HG03097 (cell line): ENCODE measurements around the gene ZSCAN2.
A peak's percentile ranks its signal among the peaks of the same experiment; 100 is the strongest.

Source experiments
- ATAC-seq: cut with Tn5 transposase; IDR thresholded peaks from one replicate; pipeline ENCODE4 v1.9.1; 2021; ENCODE audit not compliant: unreplicated experiment, low FRiP score

Gene ZSCAN2

DNA sequence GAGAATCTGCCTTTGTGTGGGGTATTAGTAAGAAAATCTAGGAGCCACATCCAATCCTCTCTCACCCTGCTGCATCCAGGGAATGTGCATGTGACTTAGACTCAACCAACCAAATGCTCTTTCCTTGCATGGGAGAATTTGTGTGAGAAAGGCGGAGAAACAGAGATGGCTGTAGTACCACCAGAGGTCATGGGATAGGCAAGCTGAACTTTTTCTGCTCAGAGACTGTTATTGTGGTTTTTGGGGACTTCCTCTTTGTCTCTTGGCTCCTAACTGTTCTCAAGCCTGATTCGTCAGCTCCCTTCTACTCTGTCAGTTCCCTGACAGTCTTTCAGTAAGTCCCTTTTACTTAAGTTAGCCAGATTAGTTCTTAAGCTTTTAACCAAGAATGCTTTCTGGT is 2.6 kb upstream of the ZSCAN2 start:
- ATAC-seq: no peak

DNA sequence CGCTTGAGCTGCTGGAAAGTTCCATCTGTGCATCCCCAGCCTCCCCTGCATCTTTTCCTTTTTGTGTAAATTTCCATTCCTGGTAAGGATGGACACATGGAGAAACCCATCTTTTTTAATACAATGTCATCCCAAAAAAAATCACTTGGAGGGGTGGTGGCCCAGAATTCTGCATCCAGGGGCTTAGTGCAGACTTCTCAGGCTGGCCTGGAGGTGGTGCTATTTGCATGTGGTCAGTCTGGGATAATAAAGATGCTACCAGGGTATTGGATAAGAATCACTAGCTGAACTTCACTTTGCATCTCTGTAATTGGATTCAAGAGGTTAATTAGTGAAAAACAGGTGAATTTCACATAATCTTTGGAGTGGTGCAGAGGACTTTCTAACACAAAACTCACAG is 1.8 kb upstream of the ZSCAN2 start:
- ATAC-seq: no peak

DNA sequence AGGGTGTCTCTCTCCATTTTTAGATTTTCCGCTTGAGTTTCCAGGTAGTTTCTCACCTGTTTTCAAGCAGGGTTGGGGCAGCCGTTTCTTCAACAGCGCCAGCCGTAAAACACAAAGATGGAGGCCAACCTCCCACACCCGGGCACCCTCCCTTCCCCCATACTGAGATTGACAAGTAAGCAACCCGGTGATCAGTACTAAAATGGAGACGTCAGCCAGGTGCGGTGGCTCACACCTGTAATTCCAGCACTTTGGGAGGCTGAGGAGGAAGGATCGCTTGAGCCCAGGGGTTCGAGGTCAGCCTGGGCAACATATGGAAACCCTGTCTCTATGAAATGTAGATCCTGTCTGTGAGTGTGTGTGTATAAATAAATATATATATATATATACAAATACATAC is 903 bp upstream of the ZSCAN2 start:
- no peak for ATAC-seq

DNA sequence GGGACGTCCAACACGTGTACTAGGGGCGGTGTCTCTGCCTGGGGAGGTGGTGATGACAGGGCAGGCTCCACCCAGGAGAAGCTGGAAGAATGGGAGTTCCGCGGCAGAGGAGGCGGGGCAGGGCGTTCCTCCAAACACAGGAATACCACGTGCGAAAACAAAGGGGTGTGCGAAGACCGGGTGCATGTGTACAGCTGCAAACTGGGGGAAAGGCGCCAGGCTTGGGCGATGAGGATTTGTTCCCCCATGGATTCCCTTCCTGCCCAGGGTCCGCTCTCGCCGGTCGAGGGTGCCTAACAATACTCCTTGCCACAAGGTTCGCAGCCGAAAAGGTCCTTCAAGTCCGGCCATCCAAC is 500 bp upstream of the ZSCAN2 start:
- peak; percentile 14 for ATAC-seq

DNA sequence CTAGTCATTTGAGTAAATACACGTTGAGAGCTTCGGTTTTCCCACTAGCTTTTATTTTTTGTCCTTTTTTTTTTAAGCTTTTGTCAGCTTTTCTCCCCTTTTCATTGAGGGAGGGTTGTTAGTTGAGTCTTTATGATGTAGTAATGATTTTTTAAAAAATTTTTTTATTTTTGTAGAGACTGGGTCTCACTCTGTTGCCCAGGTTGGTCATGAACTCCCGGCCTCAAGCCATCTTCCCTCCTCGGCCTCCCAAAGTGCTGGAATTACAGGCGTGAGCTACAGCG is 688 bp downstream of the ZSCAN2 start:
- ATAC-seq: no peak

DNA sequence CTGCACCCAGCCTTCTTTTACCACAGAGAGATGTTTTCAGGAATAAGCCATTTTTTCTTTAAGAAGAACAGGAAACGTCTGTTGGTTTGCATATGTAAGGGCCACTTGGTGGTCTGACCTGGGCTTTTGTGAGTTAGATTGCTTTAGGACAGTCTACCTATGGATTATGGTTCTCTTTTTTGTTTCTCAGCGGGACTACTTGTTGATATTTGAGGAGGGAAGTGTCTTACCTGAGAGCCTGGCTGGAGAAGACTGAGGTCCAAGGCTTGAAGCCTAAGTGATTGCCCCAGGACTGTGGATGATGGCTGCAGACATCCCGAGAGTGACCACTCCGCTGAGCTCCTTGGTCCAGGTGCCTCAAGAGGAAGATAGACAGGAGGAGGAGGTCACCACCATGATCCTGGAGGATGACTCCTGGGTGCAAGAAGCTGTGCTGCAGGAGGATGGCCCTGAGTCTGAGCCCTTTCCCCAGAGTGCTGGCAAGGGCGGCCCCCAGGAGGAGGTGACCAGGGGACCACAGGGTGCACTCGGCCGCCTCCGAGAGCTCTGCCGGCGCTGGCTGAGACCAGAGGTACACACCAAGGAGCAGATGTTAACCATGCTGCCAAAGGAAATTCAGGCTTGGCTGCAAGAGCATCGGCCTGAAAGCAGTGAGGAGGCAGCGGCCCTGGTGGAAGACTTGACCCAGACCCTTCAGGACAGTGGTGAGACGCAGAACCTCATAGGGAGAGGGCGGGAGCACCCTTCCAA is 3.0 kb downstream of the ZSCAN2 start:
- no peak for ATAC-seq

DNA sequence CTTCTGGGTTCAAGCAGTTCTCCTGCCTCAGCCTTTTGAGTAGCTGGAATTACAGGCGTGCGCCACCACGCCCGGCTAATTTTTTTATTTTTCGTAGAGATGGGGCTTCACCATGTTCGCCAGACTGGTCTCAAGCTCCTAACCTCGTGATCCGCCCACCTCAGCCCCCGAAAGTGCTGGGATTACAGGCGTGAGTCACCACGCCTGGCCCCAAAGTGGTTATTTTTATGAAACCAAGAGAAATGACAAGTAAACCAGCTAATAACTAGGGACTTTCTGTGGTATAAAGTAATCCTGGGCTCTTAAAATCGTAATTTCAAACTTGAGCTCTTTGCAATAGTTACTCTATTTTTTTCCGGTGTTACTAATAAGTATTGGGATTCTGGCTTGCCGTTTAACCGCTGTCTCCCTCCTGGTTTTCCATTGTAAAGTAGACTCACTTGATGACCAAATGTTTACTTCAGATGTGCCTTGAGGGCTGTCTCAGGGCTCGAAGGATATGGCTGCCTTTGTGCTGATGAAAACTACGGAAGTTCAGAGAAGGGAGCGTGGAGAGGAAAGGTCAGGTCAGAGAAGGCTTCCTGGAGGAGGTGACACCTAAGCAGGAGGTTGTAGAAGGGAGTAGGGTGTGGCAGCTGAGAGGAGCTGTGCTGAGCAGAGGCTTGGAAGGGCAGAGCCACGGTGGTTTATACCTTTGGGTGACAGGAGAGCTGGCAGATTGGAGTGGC is 4.2 kb downstream of the ZSCAN2 start:
- ATAC-seq: no peak

DNA sequence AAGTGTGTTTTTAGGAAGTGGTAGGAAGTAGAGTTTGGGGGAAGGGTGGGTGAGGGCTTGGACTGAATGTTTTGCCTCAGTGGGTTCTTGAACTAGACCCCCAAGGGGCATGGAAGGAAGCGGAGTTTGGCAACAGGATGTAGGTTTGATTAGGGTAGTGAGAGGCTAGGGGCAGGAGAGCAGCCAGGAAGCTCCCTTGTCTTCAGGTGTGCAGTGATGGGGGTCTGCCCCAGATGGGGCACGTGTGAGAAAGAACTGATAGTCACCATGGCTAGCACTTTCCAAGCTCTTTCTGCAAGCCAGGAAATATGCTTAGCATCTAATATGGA is 4.7 kb downstream of the ZSCAN2 start:
- no peak for ATAC-seq

DNA sequence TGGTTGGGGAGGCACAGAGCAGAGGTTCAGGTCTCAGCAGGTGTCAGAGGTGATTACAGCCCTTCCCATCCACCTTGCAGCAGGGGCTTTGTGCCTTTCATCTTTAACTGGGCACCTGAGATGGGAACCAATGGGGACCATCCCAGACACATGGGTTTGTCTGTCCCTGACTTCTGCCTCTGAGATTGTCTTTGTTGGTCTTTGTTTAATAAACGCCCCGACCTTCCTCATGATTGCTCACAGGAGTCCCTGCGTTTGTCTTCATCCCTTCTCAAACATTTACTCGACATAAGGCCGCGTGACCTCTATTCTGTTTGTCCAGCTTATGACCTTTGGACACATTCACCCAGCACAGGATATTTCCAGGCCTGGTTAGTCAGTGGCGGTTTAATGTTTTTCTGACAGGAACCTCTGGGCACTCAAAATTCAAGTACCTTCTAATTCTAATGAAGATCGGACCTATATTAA is 5.9 kb downstream of the ZSCAN2 start:
- ATAC-seq: no peak

DNA sequence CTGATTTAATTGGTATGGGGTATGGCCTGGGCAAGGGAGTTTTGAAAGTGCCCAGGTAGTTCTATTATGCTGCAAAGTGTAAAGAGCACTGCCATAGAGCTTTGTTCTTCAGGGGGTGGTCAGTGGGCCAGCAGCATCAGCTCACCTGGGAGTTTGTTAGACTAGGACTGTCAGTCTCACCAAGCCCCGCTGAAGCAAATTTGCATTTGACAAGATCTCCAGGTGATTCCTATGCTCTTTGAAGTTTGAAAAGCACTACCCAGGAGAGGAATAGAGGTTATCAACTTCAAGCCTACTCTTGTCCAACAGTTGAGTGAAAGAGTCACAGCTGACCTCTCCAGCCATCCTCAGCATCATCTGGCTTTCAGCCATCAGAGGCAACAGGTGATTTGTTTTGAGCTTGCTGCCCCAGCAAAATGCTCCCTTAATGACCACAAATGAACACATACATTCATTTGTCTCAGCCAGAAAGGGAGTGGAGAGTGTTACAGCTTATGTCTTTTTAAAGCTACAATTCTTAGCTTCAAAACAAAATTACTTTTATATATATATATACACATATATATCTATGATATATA is 8.0 kb downstream of the ZSCAN2 start:
- no peak for ATAC-seq

DNA sequence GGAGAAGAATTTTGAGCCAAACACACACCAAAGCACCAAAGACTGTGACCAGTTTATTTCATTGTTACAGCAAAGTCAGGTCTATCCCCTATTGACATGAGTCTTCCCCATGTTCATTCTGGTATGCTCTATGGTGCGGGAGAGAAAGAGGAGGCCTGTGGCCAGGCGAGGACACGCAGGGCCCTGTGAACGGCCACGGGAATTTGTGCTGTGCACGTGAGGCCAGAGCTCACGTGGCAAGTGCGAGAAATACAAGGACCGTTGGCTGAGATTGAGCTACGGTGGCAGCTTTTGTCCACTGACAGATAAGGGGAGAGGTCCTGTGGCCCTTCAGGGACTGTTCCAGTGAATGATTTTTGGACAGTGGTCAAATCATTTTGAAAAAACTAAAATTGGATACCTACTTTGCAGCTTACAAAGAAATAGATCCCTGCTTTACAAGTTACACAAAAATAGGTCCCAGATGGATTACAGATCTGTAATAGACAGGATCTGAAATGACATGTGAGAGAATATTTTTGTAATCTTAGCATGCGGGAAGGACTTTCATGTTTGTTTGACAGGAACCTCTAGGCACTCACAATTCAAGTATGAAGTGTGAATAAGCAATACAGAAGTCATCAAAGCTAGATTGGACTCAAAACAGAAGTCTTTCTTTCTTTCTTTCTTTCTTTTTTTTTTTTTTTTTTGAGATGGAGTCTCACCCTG is 9.2 kb downstream of the ZSCAN2 start:
- ATAC-seq: no peak

DNA sequence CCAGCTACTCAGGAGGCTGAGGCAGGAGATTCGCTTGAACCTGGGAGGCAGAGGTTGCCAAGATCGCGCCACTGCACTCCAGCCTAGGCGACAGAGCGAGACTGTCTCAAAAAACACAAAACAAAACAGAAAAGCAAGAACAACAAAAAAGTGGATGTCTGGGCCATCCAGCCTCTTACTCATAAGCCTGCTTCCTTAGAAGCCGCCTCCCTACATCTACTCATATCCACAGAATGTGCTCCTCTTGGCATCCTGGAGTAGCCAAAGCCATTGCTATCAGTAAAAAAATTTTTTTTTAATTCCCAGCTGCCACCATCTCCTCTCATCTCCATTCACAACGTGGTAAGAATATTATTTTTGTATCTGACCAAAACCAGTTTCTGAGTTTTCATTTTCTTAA is 10.8 kb downstream of the ZSCAN2 start:
- ATAC-seq: no peak

DNA sequence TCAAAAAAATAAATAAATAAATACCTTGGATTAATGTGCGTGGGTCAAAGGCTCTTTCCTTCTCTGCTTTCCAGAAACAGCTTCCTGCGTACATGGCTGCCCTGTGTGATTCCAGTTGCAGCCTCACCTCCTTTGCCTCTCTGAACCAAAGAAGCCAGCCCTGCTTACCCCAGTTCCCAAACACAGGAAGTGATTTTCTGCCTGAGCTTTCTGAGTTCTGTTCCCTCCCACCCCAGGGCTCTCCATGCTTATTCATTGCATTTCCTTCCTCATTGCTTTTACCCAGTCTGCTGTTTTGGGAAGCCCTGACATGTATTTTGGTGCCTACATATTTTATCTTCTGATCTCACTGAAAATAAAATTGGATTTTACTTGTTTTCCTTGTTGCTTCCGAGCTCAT is 15.4 kb downstream of the ZSCAN2 start:
- no peak for ATAC-seq

DNA sequence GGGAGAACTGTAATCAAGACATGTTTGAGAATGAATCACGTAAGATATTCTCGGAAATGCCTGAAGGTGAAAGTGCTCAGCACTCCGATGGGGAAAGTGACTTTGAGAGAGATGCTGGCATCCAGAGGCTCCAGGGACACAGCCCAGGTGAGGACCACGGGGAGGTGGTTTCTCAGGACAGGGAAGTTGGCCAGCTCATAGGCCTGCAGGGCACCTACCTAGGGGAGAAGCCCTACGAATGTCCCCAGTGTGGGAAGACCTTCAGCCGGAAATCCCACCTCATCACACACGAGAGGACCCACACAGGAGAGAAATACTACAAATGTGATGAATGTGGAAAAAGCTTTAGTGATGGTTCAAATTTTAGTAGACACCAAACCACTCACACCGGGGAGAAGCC is 19.8 kb downstream of the ZSCAN2 start:
- ATAC-seq: no peak

DNA sequence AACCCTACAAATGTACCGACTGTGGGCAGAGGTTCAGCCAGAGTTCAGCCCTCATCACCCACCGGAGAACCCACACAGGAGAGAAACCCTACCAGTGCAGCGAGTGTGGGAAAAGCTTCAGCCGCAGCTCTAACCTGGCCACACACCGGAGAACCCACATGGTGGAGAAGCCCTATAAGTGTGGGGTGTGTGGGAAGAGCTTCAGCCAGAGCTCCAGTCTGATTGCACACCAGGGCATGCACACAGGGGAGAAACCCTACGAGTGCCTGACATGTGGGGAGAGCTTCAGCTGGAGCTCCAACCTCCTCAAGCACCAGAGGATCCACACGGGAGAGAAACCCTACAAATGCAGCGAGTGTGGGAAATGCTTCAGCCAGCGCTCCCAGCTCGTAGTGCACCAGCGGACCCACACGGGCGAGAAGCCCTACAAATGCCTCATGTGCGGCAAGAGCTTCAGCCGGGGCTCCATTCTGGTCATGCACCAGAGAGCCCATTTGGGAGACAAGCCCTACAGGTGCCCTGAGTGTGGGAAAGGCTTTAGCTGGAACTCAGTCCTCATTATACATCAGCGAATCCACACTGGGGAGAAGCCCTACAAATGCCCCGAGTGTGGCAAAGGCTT is 20.7 kb downstream of the ZSCAN2 start:
- ATAC-seq: no peak

DNA sequence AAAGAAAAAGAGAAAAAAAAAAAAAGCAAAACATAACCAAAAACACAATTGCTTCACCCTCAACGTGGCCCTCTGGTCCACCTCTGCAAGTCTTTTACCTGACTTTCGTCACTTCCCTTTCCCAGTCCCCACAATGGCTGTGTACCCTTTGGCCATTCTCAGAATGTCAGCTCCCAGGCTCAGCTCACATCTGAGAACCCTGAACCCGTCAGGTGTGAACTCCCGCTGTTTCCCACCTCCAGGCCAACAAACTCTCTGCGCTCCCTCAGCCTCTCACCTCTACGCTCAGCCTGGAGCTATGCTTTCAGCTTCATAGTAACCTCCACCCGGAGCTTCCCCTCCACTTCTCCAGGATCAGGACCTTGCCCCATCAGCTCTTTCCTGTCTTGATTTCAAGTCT is 23.6 kb downstream of the ZSCAN2 start:
- no peak for ATAC-seq

DNA sequence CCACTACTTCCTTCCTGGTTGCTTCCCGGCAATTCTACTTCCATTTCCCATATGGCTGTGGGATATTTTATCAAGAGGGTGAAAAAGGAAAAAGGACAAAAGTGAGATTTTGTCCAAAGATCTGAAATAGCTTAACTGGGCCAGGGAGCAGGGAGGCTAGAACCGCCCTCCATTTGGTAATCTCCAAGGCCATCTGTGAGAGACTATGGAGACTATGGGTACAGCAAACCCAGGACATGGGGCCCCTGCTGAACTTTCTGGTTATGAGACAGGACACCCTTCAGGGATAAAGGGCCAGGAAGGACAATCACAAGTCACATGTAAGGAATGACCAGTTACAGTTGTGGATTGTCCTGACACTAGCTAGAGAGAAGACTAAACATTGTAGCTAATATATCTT is 24.3 kb downstream of the ZSCAN2 start:
- no peak for ATAC-seq

DNA sequence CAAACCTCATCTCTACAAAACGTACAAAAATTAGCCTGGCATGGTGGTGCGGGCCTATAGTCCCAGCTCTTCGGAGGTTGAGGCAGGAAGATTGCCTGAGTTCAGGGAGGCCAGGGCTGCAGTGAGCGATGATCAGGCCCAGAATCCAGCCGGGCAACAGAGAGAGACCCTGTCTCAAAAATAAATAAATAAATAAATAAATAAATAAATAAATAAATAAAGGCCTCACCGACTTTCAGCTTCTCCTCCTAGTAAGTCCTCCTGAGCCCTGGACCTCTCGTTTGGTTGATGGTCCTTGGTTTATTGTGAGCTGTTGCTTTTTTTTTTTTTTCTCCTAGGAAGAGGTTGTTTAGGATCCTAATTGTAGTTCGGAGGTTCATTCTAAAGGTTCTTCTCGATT is 28.2 kb downstream of the ZSCAN2 start:
- ATAC-seq: no peak

DNA sequence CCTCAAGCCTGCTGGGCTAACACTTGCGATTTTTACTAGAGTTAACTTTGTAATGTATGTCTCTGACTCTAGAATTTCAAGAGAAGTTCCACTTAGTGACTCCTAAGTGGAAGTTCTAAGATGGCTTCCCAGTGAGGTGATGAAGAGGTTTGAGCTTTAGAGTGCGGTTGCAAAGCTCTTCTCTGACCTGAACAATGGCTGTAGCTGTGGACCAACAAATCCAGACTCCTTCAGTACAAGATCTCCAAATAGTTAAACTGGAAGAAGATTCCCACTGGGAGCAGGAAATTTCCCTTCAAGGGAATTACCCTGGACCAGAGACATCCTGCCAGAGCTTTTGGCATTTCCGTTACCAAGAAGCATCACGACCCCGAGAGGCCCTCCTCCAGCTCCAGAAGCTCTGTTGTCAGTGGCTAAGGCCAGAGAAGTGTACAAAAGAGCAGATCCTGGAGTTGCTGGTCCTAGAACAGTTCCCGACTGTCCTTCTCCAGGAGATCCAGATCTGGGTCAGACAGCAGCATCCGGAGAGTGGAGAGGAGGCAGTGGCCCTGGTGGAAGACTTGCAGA is 31.0 kb downstream of the ZSCAN2 start:
- ATAC-seq: no peak

DNA sequence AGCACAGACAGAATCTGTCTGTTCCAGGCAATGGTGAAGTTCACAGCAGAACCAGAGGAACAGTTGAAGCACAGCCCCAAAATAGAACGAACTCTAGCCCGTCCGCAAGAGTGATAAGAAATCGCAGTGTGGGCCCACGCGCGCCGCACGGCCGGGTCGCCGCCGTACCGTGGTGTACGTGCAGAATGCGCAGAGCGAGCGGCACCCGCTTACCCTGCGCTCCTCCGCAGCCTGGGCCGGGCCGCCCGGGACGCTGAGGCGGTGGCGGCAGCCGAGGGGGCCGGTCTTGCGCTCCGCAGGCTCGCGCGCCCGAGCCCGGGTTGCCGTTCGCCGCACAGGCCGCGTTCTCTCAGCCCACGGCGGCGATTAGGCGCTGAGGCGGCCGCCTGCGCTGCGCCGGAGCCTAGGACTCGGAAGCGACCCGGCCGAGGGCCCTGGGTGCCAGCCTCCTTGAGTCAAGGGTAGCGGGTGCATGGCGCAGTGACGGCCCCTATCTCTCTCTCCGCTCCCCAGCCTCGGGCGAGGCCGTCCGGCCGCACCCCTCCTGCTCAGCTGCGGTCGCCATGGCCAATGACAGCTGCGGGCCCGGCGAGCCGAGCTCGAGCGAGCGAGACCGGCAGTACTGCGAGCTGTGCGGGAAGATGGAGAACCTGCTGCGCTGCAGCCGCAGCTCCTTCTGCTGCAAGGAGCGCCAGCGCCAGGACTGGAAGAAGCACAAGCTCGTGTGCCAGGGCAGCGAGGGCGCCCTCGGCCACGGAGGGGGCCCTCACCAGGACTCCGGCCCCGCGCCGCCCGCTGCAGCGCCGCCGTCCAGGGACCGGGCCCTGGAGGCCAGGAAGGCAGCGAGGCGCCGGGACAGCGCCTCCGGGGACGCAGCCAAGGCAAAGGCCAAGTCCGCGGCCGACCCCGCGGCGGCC is 32.8 kb downstream of the ZSCAN2 start:
- ATAC-seq: no peak
